Endothelial cell of umbilical vein (primary cell): ENCODE data around the gene ZBTB22. TPM values are rescaled to one million over a fixed set of nuclear protein-coding genes. Genes with fewer than 3 reads are reported as not detected.

Experiments
- BruUV-seq: library from RNA; stranded (reverse); fragments of 400-500 nt; replicated peaks from 2 replicates; lab custom pipeline; 2021; lab: Mats Ljungman, UMichigan
- CTCF ChIA-PET: fragments of 300-600, 350-600 bp; sonication (Branson Sonifier 250); formaldehyde crosslinking; loops from one replicate; lab custom pipeline; 2021; ENCODE audit warnings: antibody characterized with exemption, inconsistent platforms; lab: Charles Lee
- POLR2A ChIA-PET: fragments of 300-600, 350-600 bp; sonication (Branson Sonifier 250); formaldehyde crosslinking; loops from one replicate; lab custom pipeline; 2021; ENCODE audit warnings: antibody characterized with exemption, inconsistent platforms; lab: Charles Lee
- DNase-seq: peaks from one replicate; pipeline ENCODE4 v3.0.0-alpha.2; 2011; ENCODE audit warnings: low read depth, low spot score
- FAIRE-seq: peaks from 2 replicates; lab custom pipeline; 2011; peaks lifted over from hg19 to GRCh38; lab: Jason Lieb, UNC
- H2AFZ ChIP-seq: 2 replicates; pipeline ENCODE4 v1.6.0; 2012; ENCODE audit warnings: low read depth, low read length, control low read depth, inconsistent platforms
- H3K27ac ChIP-seq: 2 replicates; pipeline ENCODE4 v1.5.1; 2011; ENCODE audit warnings: low read depth, mild to moderate bottlenecking, control low read depth, low read length, moderate library complexity; ENCODE audit not compliant: insufficient read depth
- H3K27me3 ChIP-seq, 2 experiments: 2 replicates each; pipeline versions ENCODE4 v1.6.0 to v1.6.1; 2011; ENCODE audit warnings: low read length in 2 of 2, mixed read lengths in 1 of 2; ENCODE audit not compliant: control insufficient read depth in 2 of 2, insufficient read depth in 2 of 2
- H3K36me3 ChIP-seq, 2 experiments: 2 replicates in 1 of 2; 3 replicates in 1 of 2; pipeline ENCODE4 v1.5.1; 2011; ENCODE audit warnings: low read length in 2 of 2, mild to moderate bottlenecking in 1 of 2, moderate library complexity in 1 of 2; ENCODE audit not compliant: control insufficient read depth in 2 of 2, insufficient read depth in 2 of 2; ENCODE audit errors: extremely low read depth in 1 of 2
- H3K4me1 ChIP-seq: 3 replicates; pipeline ENCODE4 v1.5.1; 2011; ENCODE audit warnings: mild to moderate bottlenecking, low read length; ENCODE audit not compliant: control insufficient read depth, insufficient read depth; ENCODE audit errors: extremely low read depth
- H3K4me2 ChIP-seq: 2 replicates; pipeline ENCODE4 v1.6.1; 2011; ENCODE audit warnings: low read length, control low read depth, mixed read lengths; ENCODE audit not compliant: insufficient read depth
- H3K4me3 ChIP-seq, 3 experiments: fragments of 200-600 bp in 1 of 3; sonication (generic), shearing (Covaris generic) in 1 of 3; replicated peaks in 1 of 3; 2 replicates each; pipeline ENCODE4 v1.5.1; 2011 to 2016; ENCODE audit warnings: control low read depth in 3 of 3, low read length in 3 of 3, mild to moderate bottlenecking in 2 of 3, inconsistent platforms in 1 of 3, low read depth in 1 of 3, moderate library complexity in 1 of 3; ENCODE audit not compliant: insufficient read depth in 1 of 3
- H3K79me2 ChIP-seq: 2 replicates; pipeline ENCODE4 v1.6.0; 2012; ENCODE audit warnings: low read length, inconsistent platforms; ENCODE audit not compliant: control insufficient read depth, insufficient read depth
- H3K9ac ChIP-seq: replicated peaks from 2 replicates; pipeline ENCODE3; 2011; ENCODE audit warnings: low read length, control low read depth; ENCODE audit not compliant: insufficient read depth; ENCODE audit errors: extremely low read depth
- H3K9me1 ChIP-seq: replicated peaks from 3 replicates; pipeline ENCODE4 v1.6.0; 2011; ENCODE audit warnings: mild to moderate bottlenecking, low read length; ENCODE audit not compliant: control insufficient read depth, insufficient read depth; ENCODE audit errors: extremely low read depth
- H3K9me3 ChIP-seq: replicated peaks from 2 replicates; pipeline ENCODE4 v1.5.1; 2012; ENCODE audit warnings: low read length, inconsistent platforms; ENCODE audit not compliant: control insufficient read depth, insufficient read depth
- H4K20me1 ChIP-seq: replicated peaks from 2 replicates; pipeline ENCODE3; 2011; ENCODE audit warnings: mild to moderate bottlenecking, low read length; ENCODE audit not compliant: control insufficient read depth, insufficient read depth; ENCODE audit errors: extremely low read depth
- EZH2 ChIP-seq: IDR thresholded peaks from 2 replicates; pipeline ENCODE4 v1.6.1; 2012; ENCODE audit warnings: borderline replicate concordance, low read depth, mild to moderate bottlenecking, moderate library complexity, low read length, inconsistent platforms; ENCODE audit not compliant: severe bottlenecking
- FOS ChIP-seq: IDR thresholded peaks from 2 replicates; pipeline ENCODE4 v1.6.1; 2011; ENCODE audit warnings: mild to moderate bottlenecking, low read length, moderate library complexity, borderline replicate concordance; ENCODE audit not compliant: insufficient read depth
- GATA2 ChIP-seq: IDR thresholded peaks from 2 replicates; pipeline ENCODE4 v1.7.0; 2011; ENCODE audit warnings: low read depth, mild to moderate bottlenecking, moderate library complexity, mixed read lengths, low read length; ENCODE audit not compliant: insufficient read length, insufficient read depth
- JUN ChIP-seq: IDR thresholded peaks from 2 replicates; pipeline ENCODE4 v1.6.1; 2011; ENCODE audit warnings: borderline replicate concordance, low read depth; ENCODE audit not compliant: insufficient read length, insufficient read depth
- MYC ChIP-seq: IDR thresholded peaks from one replicate; pipeline ENCODE4 v1.6.1; 2011; ENCODE audit warnings: mild to moderate bottlenecking, low read depth, low read length
- POLR2A ChIP-seq: IDR thresholded peaks from 2 replicates; pipeline ENCODE4 v1.6.1; 2012; ENCODE audit warnings: low read depth, mild to moderate bottlenecking, control low read depth, low read length
- POLR2AphosphoS5 ChIP-seq: IDR thresholded peaks from 2 replicates; pipeline ENCODE4 v1.6.1; 2012; ENCODE audit warnings: low read depth, mild to moderate bottlenecking, control low read depth, low read length, moderate library complexity; ENCODE audit not compliant: insufficient read depth
- dilution Hi-C: fragments of 300-500 bp; cut with MboI; formaldehyde crosslinking; loops from one replicate; pipeline ENCODE4 v1.15.0; 2019; ENCODE audit warnings: low sequenced_read_pairs; ENCODE audit not compliant: extremely low pct_ligation_motif_present
- intact Hi-C: fragments of 100-400 bp; cut with micrococcal nuclease; formaldehyde crosslinking; loops from one replicate; pipeline ENCODE4 v1.10.0; 2022
- polyA plus RNA-seq, 4 experiments: library from polyadenylated mRNA; depleted of rRNA in 3 of 4; stranded (reverse) in 3 of 4; unstranded in 1 of 4; fragments of >200 nt; gene quantifications; 2 replicates each; pipeline versions ENCODE4 v1.2.1 to v1.2.3, GENCODE V29; 2011 to 2012; ENCODE audit warnings: missing spikeins in 1 of 4
- total RNA-seq: library from RNA; stranded (reverse); gene quantifications from 2 replicates; pipeline ENCODE4 v1.2.3, GENCODE V29; 2021
- TF ChIP-seq, protein P1 (sequence below): IDR thresholded peaks from 2 replicates; pipeline ENCODE4 v1.6.1; 2011; ENCODE audit not compliant: insufficient read depth, insufficient read length
- TF ChIP-seq, protein P2 (sequence below), 2 donors: IDR thresholded peaks; 1 replicate in 1 of 2; 2 replicates in 1 of 2; pipeline ENCODE4 v1.5.1; 2011; ENCODE audit warnings: low read length in 2 of 2, mild to moderate bottlenecking in 2 of 2, moderate library complexity in 2 of 2, control low read depth in 1 of 2, inconsistent platforms in 1 of 2, low read depth in 1 of 2; ENCODE audit not compliant: insufficient read depth in 1 of 2; ENCODE audit errors: extremely low read depth in 1 of 2

ZBTB22 gene
- total and polyA plus RNA-seq, 2 donors (not counting 3 experiments of a cell fraction or from before 2014, with no cell fraction given), result 12.6 to 15.4 TPM

DNA sequence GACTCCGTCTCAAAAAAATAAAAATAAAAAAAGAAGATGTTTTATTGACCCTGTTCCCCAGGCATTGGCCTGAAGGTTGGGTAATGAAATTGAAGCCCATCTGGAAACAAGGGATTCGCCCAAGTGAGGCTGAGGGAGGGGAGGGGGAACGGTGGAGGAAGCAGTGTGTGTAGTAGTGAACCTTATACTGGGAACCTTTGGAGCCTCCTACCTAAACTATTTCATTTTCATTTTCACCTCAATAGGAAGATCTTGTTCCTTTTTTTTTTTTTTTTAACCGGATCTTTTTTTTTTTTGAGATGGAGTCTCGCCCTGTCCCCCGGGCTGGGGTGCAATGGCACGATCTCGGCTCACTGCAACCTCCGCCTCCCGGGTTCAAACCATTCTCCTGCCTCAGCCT, 13.2 kb upstream of the ZBTB22 start:
- no peaks in the 10 kb centered on the region for H3K9me1 ChIP-seq
- BruUV-seq, result no TSS peak
- POLR2A ChIA-PET, result no interaction called here
- no peak overlapping the region for H3K4me3 ChIP-seq
- CTCF ChIA-PET, result no interaction called here
- FAIRE-seq, result no peak
- intact Hi-C loops (no loop called here), dilution Hi-C loops (no loop called here)
- no peak overlapping the region for H3K4me2 ChIP-seq
- no peak for DNase-seq
- no peak overlapping the region for H3K9ac ChIP-seq
- TF ChIP-seq GATA2 (no peak), JUN (no peak), FOS (no peak), MYC (no peak), POLR2A (no peak), EZH2 (no peak), POLR2AphosphoS5 (no peak)
- TF ChIP-seq, protein P1, sequence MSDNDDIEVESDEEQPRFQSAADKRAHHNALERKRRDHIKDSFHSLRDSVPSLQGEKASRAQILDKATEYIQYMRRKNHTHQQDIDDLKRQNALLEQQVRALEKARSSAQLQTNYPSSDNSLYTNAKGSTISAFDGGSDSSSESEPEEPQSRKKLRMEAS, result no peak
- TF ChIP-seq, protein P2, sequence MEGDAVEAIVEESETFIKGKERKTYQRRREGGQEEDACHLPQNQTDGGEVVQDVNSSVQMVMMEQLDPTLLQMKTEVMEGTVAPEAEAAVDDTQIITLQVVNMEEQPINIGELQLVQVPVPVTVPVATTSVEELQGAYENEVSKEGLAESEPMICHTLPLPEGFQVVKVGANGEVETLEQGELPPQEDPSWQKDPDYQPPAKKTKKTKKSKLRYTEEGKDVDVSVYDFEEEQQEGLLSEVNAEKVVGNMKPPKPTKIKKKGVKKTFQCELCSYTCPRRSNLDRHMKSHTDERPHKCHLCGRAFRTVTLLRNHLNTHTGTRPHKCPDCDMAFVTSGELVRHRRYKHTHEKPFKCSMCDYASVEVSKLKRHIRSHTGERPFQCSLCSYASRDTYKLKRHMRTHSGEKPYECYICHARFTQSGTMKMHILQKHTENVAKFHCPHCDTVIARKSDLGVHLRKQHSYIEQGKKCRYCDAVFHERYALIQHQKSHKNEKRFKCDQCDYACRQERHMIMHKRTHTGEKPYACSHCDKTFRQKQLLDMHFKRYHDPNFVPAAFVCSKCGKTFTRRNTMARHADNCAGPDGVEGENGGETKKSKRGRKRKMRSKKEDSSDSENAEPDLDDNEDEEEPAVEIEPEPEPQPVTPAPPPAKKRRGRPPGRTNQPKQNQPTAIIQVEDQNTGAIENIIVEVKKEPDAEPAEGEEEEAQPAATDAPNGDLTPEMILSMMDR (IDR thresholded peaks at IDR 0.05; ENCODE audit: extremely low read depth in 1 of 2, insufficient read depth in 1 of 2, low read depth in 1 of 2, low read length in 2 of 2), result no peak
- H3K36me3 ChIP-seq, result no peaks in the 10 kb centered on the region
- no peak overlapping the region for H2AFZ ChIP-seq
- no peaks in the 10 kb centered on the region for H3K9me3 ChIP-seq
- H4K20me1 ChIP-seq, result no peaks in the 10 kb centered on the region
- no peaks in the 10 kb centered on the region for H3K27me3 ChIP-seq
- no peaks in the 10 kb centered on the region for H3K79me2 ChIP-seq
- H3K27ac ChIP-seq, result no peak overlapping the region
- no peaks in the 10 kb centered on the region for H3K4me1 ChIP-seq
